ENCODE measurements around the gene PHF21B. TPM values are rescaled to one million over a fixed set of nuclear protein-coding genes. Genes with fewer than 3 reads are reported as not detected.

PHF21B gene
- polyA plus RNA-seq, 1 donor (not counting 4 experiments of a cell fraction or from before 2014, with no cell fraction given) = not detected

DNA sequence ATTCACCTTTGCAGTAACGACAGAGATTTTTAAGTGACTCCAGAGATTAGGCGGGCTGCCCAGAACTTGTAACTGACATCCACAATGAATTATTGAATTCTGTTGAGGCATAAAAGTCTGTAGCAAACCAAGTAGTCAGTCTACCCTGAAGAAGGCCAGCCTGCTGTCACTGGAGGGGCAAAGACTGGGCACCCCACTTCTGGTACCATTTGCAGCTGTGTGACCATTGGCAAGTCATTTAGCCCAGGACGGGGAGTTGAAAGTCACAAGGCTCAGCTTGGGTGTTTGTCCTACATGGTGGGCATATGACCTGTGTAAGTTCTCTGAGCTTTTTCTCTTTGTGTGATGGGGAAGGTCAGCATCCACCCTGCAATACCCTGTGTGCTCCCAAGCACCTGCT, 138.0 kb downstream of the PHF21B start:
- Histone ChIP-seq H4K20me1 (ENCODE audit: control insufficient read depth, extremely low read depth, insufficient read depth, low read length) (no peaks in the 10 kb centered on the region), H3K79me2 (ENCODE audit: control insufficient read depth, insufficient read depth, low read length) (no peaks in the 10 kb centered on the region), H3K4me1 (ENCODE audit: control insufficient read depth, extremely low read depth, insufficient read depth, low read length) (peaks cover 10% of the 10 kb centered on the region), H3K36me3 (ENCODE audit: control insufficient read depth in 2 of 2, extremely low read depth in 1 of 2, insufficient read depth in 2 of 2, low read length in 2 of 2) (no peaks in the 10 kb centered on the region), H3K27me3 (ENCODE audit: control insufficient read depth, extremely low read depth, insufficient read depth, low read length) (no peaks in the 10 kb centered on the region), H3K27ac (ENCODE audit: control insufficient read depth, insufficient read depth, low read length) (no peak overlapping the region), H3K4me3 (ENCODE audit: control insufficient read depth in 2 of 3, extremely low read depth in 1 of 3, insufficient read depth in 2 of 3, low read depth in 1 of 3, low read length in 3 of 3) (no peak overlapping the region), H3K4me2 (ENCODE audit: control insufficient read depth, extremely low read depth, insufficient read depth, low read depth, low read length) (no peak overlapping the region), H2AFZ (ENCODE audit: control insufficient read depth, low read length) (no peak overlapping the region), H3K9ac (ENCODE audit: control insufficient read depth, extremely low read depth, insufficient read depth, low read length) (no peak overlapping the region), H3K9me1 (ENCODE audit: control insufficient read depth, extremely low read depth, insufficient read depth, low read length) (no peaks in the 10 kb centered on the region), H3K9me3 (ENCODE audit: control insufficient read depth, low read depth, low read length) (peaks cover 3% of the 10 kb centered on the region)
- FAIRE-seq (no peak), DNase-seq (ENCODE audit: low read depth, low spot score) (no peak)
- dilution Hi-C loops (cut with MboI; ENCODE audit: extremely low pct_ligation_motif_present, low sequenced_read_pairs) = no loop called here
- TF ChIP-seq, protein P1, sequence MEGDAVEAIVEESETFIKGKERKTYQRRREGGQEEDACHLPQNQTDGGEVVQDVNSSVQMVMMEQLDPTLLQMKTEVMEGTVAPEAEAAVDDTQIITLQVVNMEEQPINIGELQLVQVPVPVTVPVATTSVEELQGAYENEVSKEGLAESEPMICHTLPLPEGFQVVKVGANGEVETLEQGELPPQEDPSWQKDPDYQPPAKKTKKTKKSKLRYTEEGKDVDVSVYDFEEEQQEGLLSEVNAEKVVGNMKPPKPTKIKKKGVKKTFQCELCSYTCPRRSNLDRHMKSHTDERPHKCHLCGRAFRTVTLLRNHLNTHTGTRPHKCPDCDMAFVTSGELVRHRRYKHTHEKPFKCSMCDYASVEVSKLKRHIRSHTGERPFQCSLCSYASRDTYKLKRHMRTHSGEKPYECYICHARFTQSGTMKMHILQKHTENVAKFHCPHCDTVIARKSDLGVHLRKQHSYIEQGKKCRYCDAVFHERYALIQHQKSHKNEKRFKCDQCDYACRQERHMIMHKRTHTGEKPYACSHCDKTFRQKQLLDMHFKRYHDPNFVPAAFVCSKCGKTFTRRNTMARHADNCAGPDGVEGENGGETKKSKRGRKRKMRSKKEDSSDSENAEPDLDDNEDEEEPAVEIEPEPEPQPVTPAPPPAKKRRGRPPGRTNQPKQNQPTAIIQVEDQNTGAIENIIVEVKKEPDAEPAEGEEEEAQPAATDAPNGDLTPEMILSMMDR (optimal IDR thresholded peaks at IDR 0.05 in 1 of 3, IDR thresholded peaks at IDR 0.05 in 1 of 3, conservative IDR thresholded peaks at IDR 0.05 in 1 of 3; ENCODE audit: extremely low read depth in 1 of 3, insufficient read depth in 2 of 3, low read length in 3 of 3) = no peak
- no peak for TF ChIP-seq EZH2 (IDR thresholded peaks at IDR 0.05; ENCODE audit: low read length)

DNA sequence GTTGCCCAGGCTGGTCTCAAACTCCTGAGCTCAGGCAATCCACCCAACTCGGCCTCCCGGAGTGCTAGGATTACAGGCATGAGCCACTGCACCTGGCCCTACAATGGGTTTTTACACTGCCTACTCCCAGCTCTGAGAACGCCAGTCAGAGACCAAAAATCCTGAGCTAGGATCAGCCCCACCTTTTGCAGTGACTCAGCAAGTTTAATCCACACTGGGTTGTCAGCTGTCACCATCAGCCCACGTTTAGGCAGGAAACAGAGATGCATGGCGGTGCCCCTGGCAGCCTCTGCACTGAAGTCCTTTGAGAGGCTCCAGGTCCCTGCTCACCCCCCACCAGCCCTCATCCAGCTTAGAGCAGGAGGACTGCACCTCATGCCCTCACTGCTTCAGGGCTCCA, 139.8 kb downstream of the PHF21B start:
- Histone ChIP-seq H3K9me1 (ENCODE audit: control insufficient read depth, extremely low read depth, insufficient read depth, low read length) (no peaks in the 10 kb centered on the region), H4K20me1 (ENCODE audit: control insufficient read depth, extremely low read depth, insufficient read depth, low read length) (no peaks in the 10 kb centered on the region), H3K9ac (ENCODE audit: control insufficient read depth, extremely low read depth, insufficient read depth, low read length) (no peak overlapping the region), H3K27me3 (ENCODE audit: control insufficient read depth, extremely low read depth, insufficient read depth, low read length) (no peaks in the 10 kb centered on the region), H3K27ac (ENCODE audit: control insufficient read depth, insufficient read depth, low read length) (no peak overlapping the region), H3K4me3 (ENCODE audit: control insufficient read depth in 2 of 3, extremely low read depth in 1 of 3, insufficient read depth in 2 of 3, low read depth in 1 of 3, low read length in 3 of 3) (no peak overlapping the region), H3K79me2 (ENCODE audit: control insufficient read depth, insufficient read depth, low read length) (no peaks in the 10 kb centered on the region), H3K4me1 (ENCODE audit: control insufficient read depth, extremely low read depth, insufficient read depth, low read length) (peaks cover 10% of the 10 kb centered on the region), H3K36me3 (ENCODE audit: control insufficient read depth in 2 of 2, extremely low read depth in 1 of 2, insufficient read depth in 2 of 2, low read length in 2 of 2) (no peaks in the 10 kb centered on the region), H3K4me2 (ENCODE audit: control insufficient read depth, extremely low read depth, insufficient read depth, low read depth, low read length) (no peak overlapping the region), H2AFZ (ENCODE audit: control insufficient read depth, low read length) (peak overlapping the region; percentile 29), H3K9me3 (ENCODE audit: control insufficient read depth, low read depth, low read length) (peaks cover 3% of the 10 kb centered on the region)
- FAIRE-seq = peak; percentile 81
- dilution Hi-C loops (cut with MboI; ENCODE audit: extremely low pct_ligation_motif_present, low sequenced_read_pairs) = no loop called here
- no peak for DNase-seq (ENCODE audit: low read depth, low spot score)
- TF ChIP-seq EZH2 (IDR thresholded peaks at IDR 0.05; ENCODE audit: low read length) = no peak
- TF ChIP-seq, protein P1 (optimal IDR thresholded peaks at IDR 0.05 in 1 of 3, IDR thresholded peaks at IDR 0.05 in 1 of 3, conservative IDR thresholded peaks at IDR 0.05 in 1 of 3; ENCODE audit: extremely low read depth in 1 of 3, insufficient read depth in 2 of 3, low read length in 3 of 3) = no peak

Measured in keratinocyte (primary cell).